H1 (cell line): ENCODE data around the gene RPLP2. TPM values are rescaled to one million over a fixed set of nuclear protein-coding genes. Genes with fewer than 3 reads are reported as not detected.

ENCODE experiments used
- CTCF ChIA-PET: fragments of 300-600 bp; sonication (Branson Sonifier 250); formaldehyde crosslinking; loops from one replicate; lab custom pipeline; 2021; ENCODE audit not compliant: partially characterized antibody; lab: Charles Lee
- POLR2A ChIA-PET: fragments of 300-600 bp; sonication (Branson Sonifier 250); formaldehyde crosslinking; loops from one replicate; lab custom pipeline; 2021; ENCODE audit warnings: inconsistent platforms; ENCODE audit not compliant: partially characterized antibody; lab: Charles Lee
- DNase-seq, 2 experiments: peaks; one replicate each; pipeline versions ENCODE4 v3.0.0 to v3.0.0-alpha.2; 2010 to 2022; ENCODE audit warnings: low spot score in 2 of 2, low read depth in 1 of 2, mixed read lengths in 1 of 2
- FAIRE-seq: peaks from 2 replicates; lab custom pipeline; 2011; peaks lifted over from hg19 to GRCh38; lab: Jason Lieb, UNC
- H2AFZ ChIP-seq: 2 replicates; pipeline ENCODE4 v1.8.1; 2012; ENCODE audit warnings: low read length, inconsistent platforms
- H2AK5ac ChIP-seq: 2 replicates; pipeline ENCODE4 v1.6.1; 2013; ENCODE audit warnings: low read depth, low read length
- H2BK120ac ChIP-seq: replicated peaks from 2 replicates; pipeline ENCODE3; 2013; ENCODE audit warnings: low read depth, low read length, inconsistent platforms
- H2BK12ac ChIP-seq: 2 replicates; pipeline ENCODE4 v1.6.1; 2013; ENCODE audit warnings: low read depth, low read length
- H2BK15ac ChIP-seq: 2 replicates; pipeline ENCODE4 v1.6.1; 2013; ENCODE audit warnings: low read length
- H2BK20ac ChIP-seq: 2 replicates; pipeline ENCODE4 v1.6.1; 2013; ENCODE audit warnings: low read length
- H2BK5ac ChIP-seq: 2 replicates; pipeline ENCODE4 v1.6.1; 2013; ENCODE audit warnings: low read depth, low read length
- H3K14ac ChIP-seq: 2 replicates; pipeline ENCODE4 v1.6.1; 2013; ENCODE audit warnings: inconsistent platforms; ENCODE audit not compliant: insufficient read length
- H3K18ac ChIP-seq: 2 replicates; pipeline ENCODE4 v1.6.1; 2013; ENCODE audit warnings: low read length; ENCODE audit errors: extremely low read depth
- H3K23ac ChIP-seq: 2 replicates; pipeline ENCODE4 v1.6.1; 2013; ENCODE audit warnings: inconsistent platforms; ENCODE audit not compliant: insufficient read length
- H3K23me2 ChIP-seq: 2 replicates; pipeline ENCODE4 v1.6.1; 2013; ENCODE audit warnings: low read depth, low read length
- H3K27ac ChIP-seq: 2 replicates; pipeline ENCODE4 v1.6.1; 2011; ENCODE audit warnings: low read depth, low read length, inconsistent platforms
- H3K27me3 ChIP-seq, 4 experiments: replicated peaks in 1 of 4; 1 replicate in 1 of 4; 2 replicates in 3 of 4; pipeline versions ENCODE4 v1.6.1 to v1.8.1; 2011 to 2013; ENCODE audit warnings: low read length in 3 of 4, mild to moderate bottlenecking in 3 of 4, inconsistent platforms in 2 of 4, mixed read lengths in 2 of 4, moderate library complexity in 1 of 4; ENCODE audit not compliant: control insufficient read depth in 3 of 4, insufficient read depth in 3 of 4; ENCODE audit errors: extremely low read depth in 1 of 4
- H3K36me3 ChIP-seq, 4 experiments: 2 replicates each; pipeline versions ENCODE4 v1.6.1 to v1.8.1; 2011 to 2013; ENCODE audit warnings: mild to moderate bottlenecking in 4 of 4, low read length in 3 of 4, moderate library complexity in 2 of 4, control low read depth in 1 of 4, inconsistent platforms in 1 of 4; ENCODE audit not compliant: insufficient read depth in 4 of 4, control insufficient read depth in 2 of 4
- H3K4ac ChIP-seq: replicated peaks from 2 replicates; pipeline ENCODE3; 2013; ENCODE audit warnings: low read length, low read depth, mixed read lengths, inconsistent platforms; ENCODE audit not compliant: insufficient read length
- H3K4me1 ChIP-seq, 4 experiments: replicated peaks in 1 of 4; 1 replicate in 1 of 4; 2 replicates in 3 of 4; pipeline versions ENCODE4 v1.6.1 to v1.8.1; 2011 to 2013; ENCODE audit warnings: low read length in 3 of 4, inconsistent platforms in 2 of 4, mixed read lengths in 1 of 4; ENCODE audit not compliant: insufficient read depth in 4 of 4, control insufficient read depth in 3 of 4
- H3K4me2 ChIP-seq, 2 experiments: 2 replicates each; pipeline versions ENCODE4 v1.6.1 to v1.8.1; 2011 to 2013; ENCODE audit warnings: low read depth in 2 of 2, low read length in 2 of 2, control low read depth in 1 of 2, inconsistent platforms in 1 of 2, mild to moderate bottlenecking in 1 of 2; ENCODE audit not compliant: insufficient read depth in 1 of 2
- H3K4me3 ChIP-seq, 4 experiments: fragments of 200-600, 300-600 bp in 1 of 4; sonication (generic), shearing (Covaris generic), sonication (Bioruptor Twin) in 1 of 4; 2 replicates each; pipeline versions ENCODE4 v1.5.1 to v1.8.1; 2011 to 2016; ENCODE audit warnings: low read length in 4 of 4, low read depth in 3 of 4, control low read depth in 2 of 4, inconsistent platforms in 2 of 4, mild to moderate bottlenecking in 2 of 4, mixed read lengths in 1 of 4, moderate library complexity in 1 of 4; ENCODE audit not compliant: insufficient read depth in 2 of 4; ENCODE audit errors: extremely low read depth in 1 of 4
- H3K56ac ChIP-seq: replicated peaks from 2 replicates; pipeline ENCODE3; 2013; ENCODE audit warnings: low read depth, mild to moderate bottlenecking, mixed read lengths, low read length, inconsistent platforms; ENCODE audit not compliant: insufficient read length
- H3K79me1 ChIP-seq: 2 replicates; pipeline ENCODE4 v1.6.1; 2013; ENCODE audit warnings: low read depth, low read length, control low read depth
- H3K79me2 ChIP-seq, 2 experiments: 2 replicates each; pipeline versions ENCODE4 v1.6.1 to v1.8.1; 2012 to 2013; ENCODE audit warnings: low read length in 2 of 2, mild to moderate bottlenecking in 2 of 2, inconsistent platforms in 1 of 2; ENCODE audit not compliant: insufficient read depth in 2 of 2, control insufficient read depth in 1 of 2
- H3K9ac ChIP-seq, 4 experiments: replicated peaks in 1 of 4; 1 replicate in 1 of 4; 2 replicates in 3 of 4; pipeline versions ENCODE4 v1.6.1 to v1.8.1; 2011 to 2013; ENCODE audit warnings: low read depth in 3 of 4, low read length in 3 of 4, control low read depth in 2 of 4, mild to moderate bottlenecking in 2 of 4, moderate library complexity in 2 of 4, inconsistent platforms in 1 of 4; ENCODE audit errors: extremely low read depth in 1 of 4
- H3K9me3 ChIP-seq, 2 experiments: 2 replicates each; pipeline versions ENCODE4 v1.6.1 to v1.8.1; 2012 to 2013; ENCODE audit warnings: mild to moderate bottlenecking in 2 of 2, moderate library complexity in 2 of 2, control low read depth in 1 of 2, inconsistent platforms in 1 of 2, low read depth in 1 of 2, low read length in 1 of 2, mixed read lengths in 1 of 2; ENCODE audit not compliant: insufficient read depth in 2 of 2
- H4K20me1 ChIP-seq, 2 experiments: replicated peaks in 1 of 2; 2 replicates each; pipeline versions ENCODE3 to v1.8.1; 2011 to 2013; ENCODE audit warnings: inconsistent platforms in 2 of 2, low read length in 2 of 2, mild to moderate bottlenecking in 1 of 2; ENCODE audit not compliant: insufficient read depth in 2 of 2, control insufficient read depth in 1 of 2
- H4K5ac ChIP-seq: 2 replicates; pipeline ENCODE4 v1.6.1; 2013; ENCODE audit warnings: low read length, low read depth, mixed read lengths, inconsistent platforms; ENCODE audit not compliant: insufficient read length
- H4K8ac ChIP-seq: 2 replicates; pipeline ENCODE4 v1.8.0; 2013; ENCODE audit warnings: mild to moderate bottlenecking, moderate library complexity, low read length, inconsistent platforms; ENCODE audit not compliant: insufficient read depth; ENCODE audit errors: extremely low read depth
- H4K91ac ChIP-seq: replicated peaks from 2 replicates; pipeline ENCODE3; 2013; ENCODE audit warnings: low read length, mixed read lengths, inconsistent platforms; ENCODE audit not compliant: insufficient read length
- CHD1 ChIP-seq: IDR thresholded peaks from 2 replicates; pipeline ENCODE4 v1.6.1; 2012; ENCODE audit warnings: low read depth, low read length, improper control_type of control experiment
- CREB1 ChIP-seq: IDR thresholded peaks from 2 replicates; pipeline ENCODE4 v1.6.1; 2012; ENCODE audit warnings: inconsistent platforms
- CTBP2 ChIP-seq: IDR thresholded peaks from 2 replicates; pipeline ENCODE4 v1.7.0; 2011; ENCODE audit warnings: borderline replicate concordance, mild to moderate bottlenecking, moderate library complexity, mixed read lengths, low read length; ENCODE audit not compliant: insufficient read depth, insufficient read length
- JUND ChIP-seq: IDR thresholded peaks from 2 replicates; pipeline ENCODE4 v1.6.1; 2011; ENCODE audit warnings: mild to moderate bottlenecking, improper control_type of control experiment, low read length
- KDM1A ChIP-seq: fragments of 200-600, 300-600 bp; sonication (generic); IDR thresholded peaks from 2 replicates; pipeline ENCODE4 v1.7.1; 2016; ENCODE audit warnings: mild to moderate bottlenecking, low read length, borderline replicate concordance
- POLR2A ChIP-seq, 2 experiments: IDR thresholded peaks; 1 replicate in 1 of 2; 2 replicates in 1 of 2; pipeline ENCODE4 v1.6.1; 2011; ENCODE audit warnings: low read depth in 2 of 2, low read length in 2 of 2, mild to moderate bottlenecking in 2 of 2; ENCODE audit errors: control extremely low read depth in 1 of 2
- POU5F1 ChIP-seq: IDR thresholded peaks from 2 replicates; pipeline ENCODE4 v1.6.1; 2011; ENCODE audit warnings: low read depth, mild to moderate bottlenecking, low read length, moderate library complexity
- SP1 ChIP-seq: IDR thresholded peaks from 2 replicates; pipeline ENCODE4 v1.6.1; 2011; ENCODE audit warnings: low read depth, low read length
- YY1 ChIP-seq: IDR thresholded peaks from 2 replicates; pipeline ENCODE4 v1.6.1; 2011; ENCODE audit warnings: low read depth, mild to moderate bottlenecking, low read length
- WGBS, 2 experiments: shearing (Covaris generic) in 1 of 2; methylation state at CpG; one replicate each; pipeline versions ENCODE4 v1.1.6 to v1.1.7; 2013 to 2015; ENCODE audit warnings: low lambda C conversion rate in 2 of 2, mixed read lengths in 2 of 2, inconsistent platforms in 1 of 2, low coverage in 1 of 2, missing lambda C conversion rate in 1 of 2; ENCODE audit not compliant: insufficient replicate concordance in 2 of 2, insufficient coverage in 1 of 2, insufficient read length in 1 of 2; ENCODE audit errors: extremely low coverage in 1 of 2, missing lambda C conversion rate in 1 of 2; 5-methylcytosine and 5-hydroxymethylcytosine counted together
- polyA plus RNA-seq, 7 experiments: library from polyadenylated mRNA; depleted of rRNA in 3 of 7; stranded (reverse) in 5 of 7; unstranded in 2 of 7; fragments of >200 nt in 5 of 7; fragments of 200-250 nt in 2 of 7; gene quantifications; 1 replicate in 5 of 7; 2 replicates in 1 of 7; 4 replicates in 1 of 7; pipeline versions ENCODE4 v1.2.1 to v1.2.3, GENCODE V29; 2011 to 2013; ENCODE audit warnings: missing spikeins in 2 of 7, mixed read lengths in 2 of 7
- total RNA-seq: library from RNA; stranded (reverse); fragmentation: NEBNext Ultra II Directional; extraction: Animal tissue kit (Norgen Biotek cat#: 25700); gene quantifications from 2 replicates; pipeline ENCODE4 v1.2.1, GENCODE V29; 2021

The RPLP2 gene
- total and polyA plus RNA-seq, 2 of the 8 experiments (the other 6 are each of a cell fraction or from before 2014, with no cell fraction given): 1,789 to 2,106 TPM

DNA sequence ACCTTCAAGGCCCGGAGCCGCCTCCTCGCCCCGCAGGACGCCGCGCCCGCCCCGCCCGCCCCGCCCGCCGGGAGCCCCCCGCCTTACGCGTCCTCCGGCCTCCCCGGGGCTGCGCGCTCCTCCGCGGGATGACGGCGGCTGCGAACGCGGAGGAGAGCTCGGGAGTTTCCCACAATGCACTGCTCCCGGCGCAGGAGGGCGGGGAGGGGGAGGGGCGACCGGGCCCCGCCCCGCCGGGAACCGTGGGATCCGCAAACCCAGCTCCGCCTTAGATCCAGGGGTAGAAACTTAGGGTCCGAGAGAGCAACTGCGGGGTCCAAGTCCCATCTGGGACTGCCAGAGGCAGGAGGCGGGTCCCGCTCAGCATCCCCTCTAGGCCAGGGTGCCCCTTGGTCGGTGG is 19.8 kb upstream of the RPLP2 start, which contains the start of gene CEND1:
CEND1 (minus strand) TSS at position 148 of the 400 bp plus-strand sequence. CDS start 1,514 bp downstream, outside the sequence.
- H3K9ac ChIP-seq: no peak within 1 kb of the TSS
- H2BK5ac ChIP-seq: peak within 1 kb of the TSS; percentile 78; the same call in 1 of the 2 replicates
- no peak within 1 kb of the TSS for H2BK20ac ChIP-seq
- H4K20me1 ChIP-seq: peaks cover 2 to 13% of the 10 kb centered on the region in 2 experiments
- H3K27ac ChIP-seq: no peak within 1 kb of the TSS
- H3K18ac ChIP-seq: peak within 1 kb of the TSS; percentile 32
- H2BK120ac ChIP-seq: no peak within 1 kb of the TSS
- DNase-seq (peak in 1 of 2 experiments; percentile 79), FAIRE-seq (no peak)
- H3K14ac ChIP-seq: no peak within 1 kb of the TSS
- peak within 1 kb of the TSS; percentile 46 to 60 for H3K4me2 ChIP-seq
- H3K9me3 ChIP-seq: no peaks in the 10 kb centered on the region
- no peak within 1 kb of the TSS for H2AK5ac ChIP-seq
- H3K4me3 ChIP-seq: peak within 1 kb of the TSS in 2 of 4 experiments; percentile 11 to 44; a peak in 3 of 8 replicates
- no peak within 1 kb of the TSS for H3K56ac ChIP-seq
- WGBS, 2 experiments: 20% methylated on average over 1 of the region's 44 CpGs; no CpG with 5 or more reads in 1 of the 2 experiments
- POLR2A ChIA-PET: interaction anchor here (0.9 to 53.0 kb wide), 11 partner anchors 9 to 169 kb away, joined by 3 to 1917 read pairs (median 4); partner anchors contain the start of genes CD151, CRACR2B, GATD1 and PIDD1
- H3K79me1 ChIP-seq: peaks cover 3% of the 10 kb centered on the region; the same call in 1 of the 2 replicates
- peaks cover 0 to 12% (median 0%) of the 10 kb centered on the region in 4 experiments; a peak in 3 of 8 replicates for H3K36me3 ChIP-seq
- TF ChIP-seq SP1: 0 out of 2 replicates have a peak, but pooled peaks have one; percentile 14
- peak; percentile 66 for TF ChIP-seq CTBP2
- TF ChIP-seq JUND: no peak
- TF ChIP-seq KDM1A: peak; percentile 24; the same call in 1 of the 2 replicates
- TF ChIP-seq CHD1: no peak
- TF ChIP-seq YY1: peak; percentile 57; the same call in 1 of the 2 replicates
- no peak for TF ChIP-seq CREB1
- no peak for TF ChIP-seq POLR2A (IDR thresholded peaks at IDR 0.05; ENCODE audit: control extremely low read depth in 1 of 2, low read depth in 2 of 2, low read length in 2 of 2)
- TF ChIP-seq POU5F1: no peak
- peak within 1 kb of the TSS; percentile 35 for H4K8ac ChIP-seq
- H3K23ac ChIP-seq: no peak within 1 kb of the TSS
- no peak within 1 kb of the TSS for H4K5ac ChIP-seq
- no peak within 1 kb of the TSS for H2AFZ ChIP-seq
- H3K23me2 ChIP-seq: no peaks in the 10 kb centered on the region; the same call in 1 of the 2 replicates
- no peaks in the 10 kb centered on the region for H3K79me2 ChIP-seq
- H2BK15ac ChIP-seq: peak within 1 kb of the TSS; percentile 72; the same call in 1 of the 2 replicates
- CTCF ChIA-PET: interaction anchor here (0.7 to 1.1 kb wide), 4 partner anchors 13 to 58 kb away, joined by 3 to 4 read pairs (median 3); no protein-coding TSS in a partner anchor
- H3K27me3 ChIP-seq: no peaks in the 10 kb centered on the region
- H3K4ac ChIP-seq: no peak within 1 kb of the TSS
- peaks cover 0 to 18% (median 11%) of the 10 kb centered on the region in 4 experiments; a peak in 6 of 7 replicates for H3K4me1 ChIP-seq
- H4K91ac ChIP-seq: no peak within 1 kb of the TSS
- H2BK12ac ChIP-seq: peak within 1 kb of the TSS; percentile 23; the same call in 1 of the 2 replicates
